CD4-positive, alpha-beta T cell (primary cell): ENCODE measurements around the gene SLC30A5. TPM values are rescaled to one million over a fixed set of nuclear protein-coding genes. Genes with fewer than 3 reads are reported as not detected.

ENCODE experiments used
- ATAC-seq: fragments of 200-7000 bp; cut with Tn5 transposase; one replicate; pipeline ENCODE4 v1.10.0; 2022; ENCODE audit warnings: mild to moderate bottlenecking; ENCODE audit not compliant: poor library complexity
- CTCF ChIA-PET: fragments of 350-600 bp; sonication (Branson Sonifier 250); formaldehyde crosslinking; loops from one replicate; lab custom pipeline; 2021; ENCODE audit warnings: antibody characterized with exemption, inconsistent platforms; lab: Charles Lee
- POLR2A ChIA-PET: fragments of 350-600 bp; sonication (Branson Sonifier 250); formaldehyde crosslinking; loops from one replicate; lab custom pipeline; 2021; ENCODE audit warnings: antibody characterized with exemption, inconsistent platforms; lab: Charles Lee
- DNase-seq, 14 experiments: peaks; one replicate each; pipeline ENCODE4 v3.0.0-alpha.2; 2013 to 2020; ENCODE audit warnings: mixed read lengths in 2 of 14
- H3K27ac ChIP-seq, 2 donors: one replicate each; pipeline versions ENCODE4 v1.5.1 to v1.7.0; 2013; ENCODE audit warnings: low read length in 2 of 2, low read depth in 1 of 2, mild to moderate bottlenecking in 1 of 2
- H3K27me3 ChIP-seq, 2 experiments: 1 replicate in 1 of 2; 2 replicates in 1 of 2; pipeline versions ENCODE4 v1.6.1 to v1.7.0; 2013; ENCODE audit warnings: low read length in 2 of 2, control low read depth in 1 of 2, mild to moderate bottlenecking in 1 of 2, moderate library complexity in 1 of 2; ENCODE audit not compliant: insufficient read depth in 2 of 2, control insufficient read depth in 1 of 2
- H3K36me3 ChIP-seq: one replicate; pipeline ENCODE4 v1.6.1; 2013; ENCODE audit warnings: low read length, control low read depth; ENCODE audit not compliant: insufficient read depth
- H3K4me1 ChIP-seq: one replicate; pipeline ENCODE4 v1.6.1; 2013; ENCODE audit warnings: low read length, control low read depth; ENCODE audit not compliant: insufficient read depth
- H3K4me3 ChIP-seq: one replicate; pipeline ENCODE4 v1.5.1; 2013; ENCODE audit warnings: mild to moderate bottlenecking, low read length, moderate library complexity
- H3K9me3 ChIP-seq, 2 experiments: 1 replicate in 1 of 2; 2 replicates in 1 of 2; pipeline versions ENCODE4 v1.6.1 to v1.7.0; 2013; ENCODE audit warnings: low read length in 2 of 2, mild to moderate bottlenecking in 2 of 2, control low read depth in 1 of 2, moderate library complexity in 1 of 2; ENCODE audit not compliant: control insufficient read depth in 1 of 2, insufficient read depth in 1 of 2
- H3K27ac Mint-ChIP-seq: one replicate; pipeline ENCODE4 v1.8.0; 2020; ENCODE audit warnings: mixed read lengths
- H3K27me3 Mint-ChIP-seq: one replicate; pipeline ENCODE4 v1.8.0; 2021; ENCODE audit warnings: mixed read lengths
- H3K36me3 Mint-ChIP-seq: one replicate; pipeline ENCODE4 v1.8.0; 2021; ENCODE audit warnings: low read depth, mixed read lengths
- H3K4me1 Mint-ChIP-seq: one replicate; pipeline ENCODE4 v1.8.0; 2021; ENCODE audit warnings: low read depth, mixed read lengths
- H3K4me3 Mint-ChIP-seq: one replicate; pipeline ENCODE4 v1.8.0; 2020; ENCODE audit warnings: mild to moderate bottlenecking, mixed read lengths
- H3K9me3 Mint-ChIP-seq: one replicate; pipeline ENCODE4 v1.8.0; 2020; ENCODE audit warnings: mixed read lengths
- CTCF ChIP-seq: fragments of 200-600 bp; IDR thresholded peaks from one replicate; pipeline ENCODE4 v1.8.0; 2022; ENCODE audit warnings: antibody characterized with exemption, mild to moderate bottlenecking
- intact Hi-C, 2 experiments: fragments of 100-400 bp; cut with DNase I in 1 of 2; cut with micrococcal nuclease in 1 of 2; formaldehyde crosslinking; loops; one replicate each; pipeline versions ENCODE4 v1.15.1 to v1.9.0; 2023 to 2025; cut with DNase I, micrococcal nuclease
- total RNA-seq, 174 experiments: library from RNA in 2 of 174; stranded (reverse) in 2 of 174; gene quantifications; one replicate each; pipeline ENCODE4 v1.2.3 and lab custom pipeline; 2021 to 2026

SLC30A5 gene
- total RNA-seq, 2 experiments from 2014 or later = 16.9 to 17.2 TPM

DNA sequence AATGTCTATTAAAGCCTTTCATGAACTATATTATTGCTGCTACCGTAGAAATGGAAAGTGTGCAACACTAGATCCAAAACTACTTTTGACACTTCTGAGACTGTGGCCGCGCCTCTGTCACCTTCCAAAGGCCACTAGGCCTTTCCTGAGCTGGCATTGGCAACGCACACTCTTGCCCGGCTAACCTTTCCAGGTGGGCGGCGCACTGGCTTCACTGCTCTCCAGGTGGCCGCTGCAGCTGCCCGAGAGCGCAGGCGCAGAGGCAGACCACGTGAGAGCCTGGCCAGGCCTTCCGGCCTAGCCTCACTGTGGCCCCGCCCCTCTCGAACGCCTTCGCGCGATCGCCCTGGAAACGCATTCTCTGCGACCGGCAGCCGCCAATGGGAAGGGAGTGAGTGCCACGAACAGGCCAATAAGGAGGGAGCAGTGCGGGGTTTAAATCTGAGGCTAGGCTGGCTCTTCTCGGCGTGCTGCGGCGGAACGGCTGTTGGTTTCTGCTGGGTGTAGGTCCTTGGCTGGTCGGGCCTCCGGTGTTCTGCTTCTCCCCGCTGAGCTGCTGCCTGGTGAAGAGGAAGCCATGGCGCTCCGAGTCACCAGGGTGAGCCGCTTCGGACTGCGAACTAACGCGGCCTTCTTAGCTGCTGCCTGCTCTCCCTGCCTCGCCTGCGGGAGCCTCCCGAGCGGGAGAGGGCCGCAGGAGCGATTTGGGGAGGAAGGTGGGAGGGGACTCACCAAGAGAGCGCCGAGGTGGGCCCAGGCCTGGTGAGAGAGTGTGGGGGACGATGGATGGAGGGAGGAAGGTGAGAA is 73.1 kb downstream of the SLC30A5 start, which contains the start of gene CCNB1:
Gene CCNB1, plus strand, starts transcription at position 465 of the 807 bp plus-strand sequence. Its CDS starts 113 bp downstream, at position 578.
- Histone ChIP-seq H3K4me1 (peaks cover 16% of the 10 kb centered on the region), H3K9me3 (no peaks in the 10 kb centered on the region), H3K27ac (peak within 1 kb of the TSS in 1 of 2 donors; percentile 46), H3K36me3 (peaks cover 4% of the 10 kb centered on the region), H3K4me3 (peak within 1 kb of the TSS; percentile 80), H3K27me3 (no peaks in the 10 kb centered on the region)
- ChIA-PET POLR2A (interaction anchor here (0.5 to 1.9 kb wide), 4 partner anchors 23 to 109 kb away, joined by 3 to 9 read pairs (median 4); partner anchors contain the start of genes CDK7, CENPH and SLC30A5), CTCF (interaction anchor here (0.7 to 4.9 kb wide), 2 partner anchors 73 to 153 kb away, joined by 3 to 20 read pairs; partner anchors contain the start of gene SLC30A5)
- H3K9me3 Mint-ChIP-seq = peaks cover 1% of the 10 kb centered on the region
- H3K36me3 Mint-ChIP-seq = no peaks in the 10 kb centered on the region
- intact Hi-C loops = loop anchor here (1.0 to 10.0 kb wide), 7 partner anchors 22 to 202 kb away; partner anchors contain the start of genes SLC30A5 (in 2 of the 2), AK6 (in 1 of the 2), CCDC125 (in 1 of the 2) and CDK7 (in 1 of the 2)
- DNase-seq (peak; percentile 92 to 98 (median 96)), ATAC-seq (peak; percentile 100)
- H3K27ac Mint-ChIP-seq = peak within 1 kb of the TSS; percentile 73
- H3K4me1 Mint-ChIP-seq = peaks cover 23% of the 10 kb centered on the region
- no peaks in the 10 kb centered on the region for H3K27me3 Mint-ChIP-seq
- TF ChIP-seq CTCF = no peak
- peak within 1 kb of the TSS; percentile 93 for H3K4me3 Mint-ChIP-seq

DNA sequence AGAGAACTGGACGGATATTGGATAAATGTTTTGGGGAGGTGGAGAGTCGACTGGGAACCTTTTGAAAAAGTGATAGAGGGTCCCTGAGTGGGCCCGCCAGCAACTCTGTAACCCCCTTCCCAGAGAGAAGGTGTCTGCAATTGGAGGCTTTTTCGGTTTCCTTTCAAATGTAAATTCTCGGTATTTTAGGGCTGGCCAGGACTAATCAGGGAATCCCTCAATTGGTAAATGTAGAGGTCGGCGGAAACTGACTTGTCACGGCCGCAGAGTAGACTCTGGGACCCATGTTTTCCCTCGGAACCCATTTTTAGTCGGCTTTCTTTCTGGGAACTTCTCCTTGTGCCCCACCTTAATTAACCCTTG is 73.7 kb downstream of the SLC30A5 start:
- CTCF ChIA-PET = interaction anchor here (1.4 to 4.9 kb wide), 3 partner anchors 74 to 167 kb away, joined by 3 to 20 read pairs (median 3); partner anchors contain the start of gene SLC30A5
- peak overlapping the region; percentile 93 for H3K4me3 Mint-ChIP-seq
- no peaks in the 10 kb centered on the region for H3K36me3 Mint-ChIP-seq
- POLR2A ChIA-PET = interaction anchor here (1.7 to 1.9 kb wide), 2 partner anchors 67 to 74 kb away, joined by 5 to 9 read pairs; partner anchors contain the start of genes CDK7 and SLC30A5
- Histone ChIP-seq H3K27me3 (no peaks in the 10 kb centered on the region), H3K4me1 (peaks cover 16% of the 10 kb centered on the region), H3K27ac (peak overlapping the region in 1 of 2 donors; percentile 46), H3K36me3 (peaks cover 4% of the 10 kb centered on the region), H3K9me3 (no peaks in the 10 kb centered on the region), H3K4me3 (peak overlapping the region; percentile 80)
- peaks cover 1% of the 10 kb centered on the region for H3K9me3 Mint-ChIP-seq
- intact Hi-C loops = loop anchor here (2.0 to 10.0 kb wide), 6 partner anchors 47 to 201 kb away; partner anchors contain the start of genes SLC30A5 (in 2 of the 2), AK6 (in 1 of the 2), CCDC125 (in 1 of the 2) and CDK7 (in 1 of the 2)
- peaks cover 23% of the 10 kb centered on the region for H3K4me1 Mint-ChIP-seq
- peak in 1 of 14 experiments; percentile 13 for DNase-seq
- no peak for ATAC-seq
- H3K27ac Mint-ChIP-seq = peak overlapping the region; percentile 73
- TF ChIP-seq CTCF = no peak
- H3K27me3 Mint-ChIP-seq = no peaks in the 10 kb centered on the region

DNA sequence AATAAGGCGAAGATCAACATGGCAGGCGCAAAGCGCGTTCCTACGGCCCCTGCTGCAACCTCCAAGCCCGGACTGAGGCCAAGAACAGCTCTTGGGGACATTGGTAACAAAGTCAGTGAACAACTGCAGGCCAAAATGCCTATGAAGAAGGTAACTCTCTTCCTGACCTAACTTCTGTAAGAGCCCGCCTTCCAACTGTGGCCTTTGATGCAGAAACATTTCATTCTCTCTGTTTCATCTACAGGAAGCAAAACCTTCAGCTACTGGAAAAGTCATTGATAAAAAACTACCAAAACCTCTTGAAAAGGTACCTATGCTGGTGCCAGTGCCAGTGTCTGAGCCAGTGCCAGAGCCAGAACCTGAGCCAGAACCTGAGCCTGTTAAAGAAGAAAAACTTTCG is 74.1 kb downstream of the SLC30A5 start:
- H3K4me3 ChIP-seq = peak overlapping the region; percentile 80

More for the DNA sequence above, 74.1 kb downstream of the SLC30A5 start:
- intact Hi-C loops = loop anchor here (1.0 to 10.0 kb wide), 8 partner anchors 21 to 201 kb away; partner anchors contain the start of genes SLC30A5 (in 2 of the 2), AK6 (in 1 of the 2), CCDC125 (in 1 of the 2) and CDK7 (in 1 of the 2)
- ChIA-PET POLR2A (no interaction called here), CTCF (interaction anchor here (1.4 to 4.9 kb wide), 3 partner anchors 74 to 167 kb away, joined by 3 to 20 read pairs (median 3); partner anchors contain the start of gene SLC30A5)
- peaks cover 16% of the 10 kb centered on the region for H3K4me1 ChIP-seq
- H3K9me3 ChIP-seq = no peaks in the 10 kb centered on the region
- no peak for TF ChIP-seq CTCF
- H3K9me3 Mint-ChIP-seq = peaks cover 1% of the 10 kb centered on the region
- DNase-seq (no peak), ATAC-seq (no peak)
- no peak overlapping the region for H3K27ac ChIP-seq
- no peaks in the 10 kb centered on the region for H3K27me3 Mint-ChIP-seq
- H3K27me3 ChIP-seq = no peaks in the 10 kb centered on the region
- H3K4me3 Mint-ChIP-seq = peak overlapping the region; percentile 93
- peaks cover 4% of the 10 kb centered on the region for H3K36me3 ChIP-seq
- H3K27ac Mint-ChIP-seq = no peak overlapping the region
- H3K4me1 Mint-ChIP-seq = peaks cover 23% of the 10 kb centered on the region
- peaks cover under 1% of the 10 kb centered on the region for H3K36me3 Mint-ChIP-seq
